Measurements from ENCODE around the gene NT5DC3.

NT5DC3 gene

DNA sequence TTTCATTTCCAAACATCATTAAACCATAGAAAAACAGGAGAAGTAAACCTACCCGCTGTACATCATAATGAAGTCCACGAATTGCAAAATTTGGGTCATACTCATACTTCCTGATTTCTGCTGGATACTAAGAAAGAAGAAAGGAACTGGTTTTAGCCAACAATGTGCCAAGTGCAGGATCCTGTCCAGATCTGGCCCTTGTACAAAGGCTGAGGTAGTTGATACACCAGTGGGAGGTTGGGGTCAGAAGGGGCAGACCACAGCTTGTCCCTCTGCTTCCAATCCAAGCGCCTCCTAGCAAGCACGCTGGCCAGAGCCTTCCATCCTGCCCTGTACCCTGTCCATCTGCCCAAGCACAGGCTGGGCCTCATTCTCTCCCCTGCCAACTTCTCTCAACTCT is 34.2 kb downstream of the NT5DC3 start:
- DNase-seq = no peak

GRCh38 chr12:103805655-103806360 is 35.2 kb downstream of the NT5DC3 start:
- no peak for DNase-seq

GRCh38 chr12:103803847-103804246 is 37.2 kb downstream of the NT5DC3 start:
- DNase-seq = no peak

- DNase-seq = no peak
These were observed 38.5 kb downstream of the NT5DC3 start for GRCh38 chr12:103802586-103802886.

DNA sequence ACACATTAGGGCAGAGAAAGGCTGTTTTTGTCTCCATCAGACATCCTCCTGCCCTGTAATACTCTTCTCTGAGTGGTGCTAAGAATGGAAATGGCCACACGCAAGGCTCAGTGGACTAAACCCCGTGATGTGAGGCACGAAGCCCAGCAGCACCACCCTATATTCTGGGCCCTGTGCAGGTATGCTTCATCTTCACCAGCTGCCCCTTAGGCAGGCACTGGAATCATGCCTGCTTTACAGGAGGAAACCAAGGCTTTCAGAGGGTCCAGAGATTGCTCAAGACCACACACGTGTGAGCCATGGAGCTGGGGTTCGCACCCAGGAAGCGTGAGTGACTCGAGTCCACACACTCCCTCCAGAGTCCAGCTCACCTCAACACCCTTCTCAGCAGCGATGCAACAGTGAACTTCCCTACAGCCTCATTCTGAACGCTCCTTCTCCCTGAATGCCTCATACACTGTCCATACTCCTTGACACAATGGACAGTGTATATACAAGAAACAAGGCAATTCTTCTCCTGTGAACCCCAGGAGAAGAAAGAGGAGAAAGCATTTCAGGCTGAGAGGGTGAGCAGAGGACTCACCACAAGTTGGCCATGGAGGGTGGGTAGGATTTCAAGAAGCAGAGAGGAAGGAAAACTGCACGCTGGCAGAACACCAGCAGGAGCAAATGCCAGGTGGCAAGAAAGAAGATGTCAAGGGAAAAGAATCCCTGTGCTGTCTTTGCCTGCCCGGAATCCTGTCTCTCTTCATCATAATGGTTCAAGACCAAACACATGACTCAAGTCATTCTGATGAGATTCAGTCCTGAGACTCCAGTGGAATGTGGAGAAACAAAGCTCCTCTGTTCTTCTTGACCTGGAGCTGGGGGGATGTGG is 39.1 kb downstream of the NT5DC3 start:
- DNase-seq = no peak

- peak; percentile 73 for DNase-seq
These were observed 40.9 kb downstream of the NT5DC3 start for GRCh38 chr12:103799857-103800771.

DNA sequence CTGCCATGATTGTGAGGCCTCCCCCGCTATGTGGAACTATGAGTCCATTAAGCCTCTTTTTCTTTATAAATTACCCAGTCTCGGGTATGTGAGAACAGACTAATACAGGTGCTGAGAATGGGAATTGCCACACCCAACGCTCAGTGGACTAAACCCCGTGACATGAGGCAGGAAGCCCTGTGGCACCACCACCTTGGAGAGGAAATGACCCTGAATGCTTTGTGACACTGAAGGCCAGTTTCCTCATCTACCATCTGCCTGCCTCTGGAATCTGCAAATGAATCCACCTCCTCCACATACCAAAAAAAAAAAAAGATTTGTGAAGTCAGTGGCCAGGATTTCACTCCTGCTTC is 41.6 kb downstream of the NT5DC3 start:
- DNase-seq = no peak

DNA sequence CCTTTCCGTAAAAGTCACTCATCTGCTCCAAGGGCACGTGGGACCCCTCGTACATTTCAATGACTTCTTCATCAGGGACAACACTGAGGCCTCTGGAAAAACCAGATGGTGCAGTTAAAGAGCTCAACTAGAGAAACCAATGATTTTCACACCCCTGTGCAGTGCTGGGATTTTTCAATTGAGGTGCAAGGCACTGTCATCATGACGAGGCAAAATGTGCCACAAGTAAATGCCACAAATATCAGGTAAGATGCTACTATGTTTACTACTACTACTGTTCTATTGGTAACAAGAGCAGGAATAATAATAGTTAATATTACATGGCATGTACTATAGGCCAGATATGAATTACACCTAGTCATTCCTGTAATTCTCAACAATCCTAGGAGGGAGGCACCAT is 42.4 kb downstream of the NT5DC3 start:
- DNase-seq = no peak

- DNase-seq = no peak
These were observed 46.5 kb downstream of the NT5DC3 start for GRCh38 chr12:103794309-103795213.

DNA sequence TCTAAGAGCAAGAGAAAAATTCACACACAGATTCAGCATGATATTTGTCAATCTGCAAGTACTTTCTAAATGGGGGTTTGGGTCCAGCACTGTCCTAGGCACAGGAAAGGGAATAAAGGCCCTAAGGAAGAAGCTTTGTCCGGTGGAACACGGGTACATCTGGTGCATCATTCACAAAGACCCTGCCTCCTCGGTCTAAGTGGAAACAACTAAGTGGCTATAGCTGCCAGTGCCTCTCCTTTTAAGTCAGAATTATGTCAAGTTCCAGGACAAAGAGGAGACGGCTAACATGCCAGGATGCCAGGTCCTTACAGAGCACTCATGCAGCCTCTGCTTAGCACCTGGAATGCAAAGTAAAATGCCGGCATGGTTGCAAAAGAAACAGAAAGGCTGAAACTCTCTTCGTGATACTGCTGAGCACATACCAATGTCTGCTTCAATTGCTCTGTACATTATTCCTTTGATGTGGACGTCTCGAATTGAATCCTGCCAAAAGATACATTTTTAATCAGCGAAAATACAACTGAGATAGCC is 47.5 kb downstream of the NT5DC3 start:
- DNase-seq = no peak

GRCh38 chr12:103793046-103793445 is 48.0 kb downstream of the NT5DC3 start:
- DNase-seq = no peak

DNA sequence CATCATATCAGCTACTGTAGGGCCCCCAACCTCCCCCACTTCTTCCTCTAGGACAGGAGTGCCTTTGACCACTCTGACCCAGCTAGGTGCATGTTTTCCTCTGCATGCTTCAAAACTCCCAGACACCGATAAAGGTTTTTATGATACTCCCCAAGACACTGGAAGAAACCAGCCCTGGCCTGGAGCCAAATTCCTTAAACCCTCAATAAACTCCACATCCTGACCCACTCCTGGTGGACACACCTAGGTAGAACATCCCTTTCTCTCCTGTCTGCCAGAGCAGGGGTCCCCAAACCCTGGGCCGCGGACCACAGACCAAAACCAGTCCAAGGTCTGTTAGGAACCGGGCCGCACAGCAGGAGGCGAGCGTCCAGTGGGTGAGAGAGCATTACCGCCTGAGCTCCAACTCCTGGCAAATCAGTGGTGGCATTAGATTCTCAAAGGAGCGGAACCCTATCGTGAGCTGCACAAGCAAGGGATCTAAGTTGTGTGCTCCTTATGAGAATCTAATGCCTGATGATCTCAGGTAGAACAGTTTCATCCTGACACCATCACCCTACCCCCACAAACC is 49.6 kb downstream of the NT5DC3 start:
- no peak for DNase-seq

DNA sequence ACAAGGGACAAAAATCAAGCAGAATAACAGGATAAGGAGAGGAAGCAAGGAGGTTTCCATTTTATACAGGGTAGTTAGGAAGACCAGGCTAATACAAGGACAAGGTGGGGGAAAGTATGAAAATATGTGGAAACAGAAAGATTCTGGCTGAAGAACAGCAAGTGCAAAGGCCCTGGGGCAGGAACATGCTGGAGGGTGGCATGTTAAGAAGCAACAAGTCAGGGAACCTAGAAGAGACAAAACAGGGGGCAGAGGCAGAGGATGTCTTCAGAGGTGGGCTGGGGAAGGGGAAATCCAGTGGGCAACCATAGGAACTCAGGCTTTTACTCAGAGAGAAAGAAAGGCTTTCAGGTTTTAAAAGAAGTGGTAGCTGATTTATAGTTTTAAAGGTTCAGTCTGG is 54.8 kb downstream of the NT5DC3 start:
- no peak for DNase-seq

- DNase-seq = no peak
These were observed 55.6 kb downstream of the NT5DC3 start for GRCh38 chr12:103785243-103786031.

DNA sequence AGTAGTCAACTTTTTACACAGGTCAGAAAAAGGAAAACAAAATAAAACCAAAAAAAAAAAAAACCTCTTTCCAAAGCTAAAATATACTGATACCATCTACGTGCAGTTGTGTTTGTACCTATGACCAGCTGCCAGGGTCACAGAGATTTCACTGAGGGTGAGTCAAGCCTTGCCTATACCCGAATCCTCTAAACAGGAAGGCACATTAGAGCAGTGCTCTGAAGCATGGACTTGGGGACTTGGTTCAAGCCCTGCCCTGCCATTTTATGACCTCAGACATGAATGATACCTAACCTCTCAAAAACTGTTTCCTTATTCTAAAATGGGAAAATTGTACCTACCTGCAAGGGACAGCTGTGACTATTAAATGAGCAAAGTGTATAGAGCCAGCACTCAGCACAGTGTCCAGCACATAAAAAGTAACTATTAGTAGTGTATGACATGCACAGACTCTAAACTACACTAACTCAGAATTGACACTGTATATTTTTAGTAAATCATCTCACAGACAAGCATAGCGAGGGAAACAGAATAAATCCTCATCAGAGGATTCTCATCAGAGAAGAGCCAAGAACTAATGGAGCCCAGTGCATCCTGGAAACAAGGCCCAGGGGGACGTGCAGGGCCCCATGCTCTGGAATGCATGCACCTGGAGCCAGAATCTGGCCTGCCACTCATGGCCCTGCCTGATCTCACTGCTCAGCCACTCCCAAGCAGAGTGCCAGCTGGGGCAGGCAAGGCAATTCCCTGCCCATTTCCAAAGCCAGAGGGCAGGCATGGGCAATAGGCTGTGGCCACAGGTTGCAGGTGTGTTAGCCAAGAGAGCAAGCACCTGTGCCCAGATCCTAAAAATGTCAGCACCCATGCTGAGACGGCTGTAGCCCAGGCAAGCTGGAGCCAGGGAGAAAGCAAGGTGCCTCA is 57.0 kb downstream of the NT5DC3 start:
- DNase-seq = no peak

DNA sequence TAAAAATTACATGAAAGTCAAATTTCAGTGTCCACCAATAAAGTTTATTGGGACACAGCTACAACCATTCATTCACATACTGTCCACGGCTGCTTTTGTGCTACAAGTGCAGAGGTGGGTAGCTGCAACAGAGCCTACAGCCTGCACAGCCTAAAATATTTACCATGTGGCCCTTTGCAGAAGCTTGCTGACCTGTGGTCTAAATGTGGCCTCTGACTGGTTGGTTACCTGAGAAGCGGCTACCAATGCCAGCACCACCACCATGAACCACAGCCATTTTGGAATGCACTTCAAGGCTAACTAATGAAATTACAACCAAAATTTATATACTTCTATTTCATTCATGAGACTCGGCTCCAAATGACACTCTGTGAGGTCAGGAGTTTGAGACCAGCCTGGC is 58.6 kb downstream of the NT5DC3 start:
- no peak for DNase-seq

DNA sequence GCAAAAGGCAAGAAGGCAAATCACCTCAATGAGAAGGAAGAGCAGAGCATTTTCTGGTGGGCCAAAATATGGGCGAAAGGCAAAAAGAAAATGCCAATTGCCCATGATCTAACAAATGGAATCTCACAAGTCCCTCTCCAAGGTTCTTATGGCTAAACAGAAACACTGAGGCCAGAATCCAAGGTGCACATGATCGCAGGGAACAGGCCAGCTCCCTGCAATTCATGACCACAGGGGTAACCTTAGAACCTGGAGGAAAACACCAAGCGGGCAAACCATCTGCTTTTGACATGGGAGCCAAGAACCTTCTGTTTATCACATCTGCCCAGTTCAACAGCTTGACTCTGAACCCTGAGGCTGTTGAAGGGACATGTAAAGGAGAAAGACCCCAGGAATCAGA is 60.0 kb downstream of the NT5DC3 start:
- no peak for DNase-seq

- DNase-seq = no peak
These were observed 61.0 kb downstream of the NT5DC3 start for GRCh38 chr12:103780093-103780440.

DNA sequence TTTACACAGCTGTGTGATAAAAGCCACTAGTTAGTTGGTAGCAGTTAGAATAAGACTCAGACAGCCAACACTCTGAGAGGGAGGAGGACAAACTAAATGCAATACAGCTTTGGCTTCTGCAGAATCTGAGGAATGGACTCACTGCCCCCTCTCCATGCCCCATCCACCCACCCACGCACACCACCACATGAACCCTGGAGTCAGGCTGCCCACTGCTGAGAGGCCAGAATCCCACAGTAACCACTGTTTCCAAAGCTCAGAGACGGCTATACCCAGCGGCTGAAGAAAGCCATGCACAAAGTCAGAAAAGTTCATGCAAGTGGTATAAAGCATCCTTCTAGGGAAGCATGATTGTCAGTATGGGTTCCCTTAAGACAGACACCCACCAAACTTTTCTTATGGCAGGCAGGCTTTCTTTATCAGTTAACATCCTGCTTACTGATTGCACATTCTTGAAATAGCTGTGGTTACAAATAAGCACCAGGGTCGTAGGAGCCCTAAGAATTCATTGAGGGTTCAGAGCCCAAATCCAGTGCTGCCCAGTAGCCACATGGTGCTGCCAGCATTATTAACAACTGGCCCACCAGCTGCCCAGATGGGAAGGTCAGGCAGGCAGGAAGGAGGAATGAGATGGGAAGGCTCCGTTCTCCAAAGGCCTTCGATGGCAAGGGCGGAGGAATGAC is 61.5 kb downstream of the NT5DC3 start:
- no peak for DNase-seq
